Vagina (tissue), 2 donors: ENCODE data around the gene PRDM1.

ENCODE experiments used
- POLR2A ChIP-seq, 2 donors: fragments of 450-650 bp; IDR thresholded peaks; one replicate each; pipeline ENCODE4 v1.6.1; 2017; ENCODE audit warnings: antibody characterized with exemption in 2 of 2, mild to moderate bottlenecking in 2 of 2, moderate library complexity in 2 of 2
- POLR2AphosphoS5 ChIP-seq, 2 donors: sonication (generic); formaldehyde crosslinking; IDR thresholded peaks; one replicate each; pipeline ENCODE4 v1.9.0; 2017; ENCODE audit warnings: antibody characterized with exemption in 2 of 2, mild to moderate bottlenecking in 2 of 2, low read depth in 1 of 2; ENCODE audit not compliant: insufficient read depth in 1 of 2
- TF ChIP-seq, protein P1 (sequence below), 3 experiments: fragments of 450-650 bp in 2 of 3; fragments of 200-600 bp in 1 of 3; sonication (generic) in 1 of 3; IDR thresholded peaks; one replicate each; pipeline ENCODE4 v1.5.1; 2017 to 2019; ENCODE audit warnings: antibody characterized with exemption in 3 of 3, mild to moderate bottlenecking in 2 of 3, moderate library complexity in 2 of 3

DNA sequence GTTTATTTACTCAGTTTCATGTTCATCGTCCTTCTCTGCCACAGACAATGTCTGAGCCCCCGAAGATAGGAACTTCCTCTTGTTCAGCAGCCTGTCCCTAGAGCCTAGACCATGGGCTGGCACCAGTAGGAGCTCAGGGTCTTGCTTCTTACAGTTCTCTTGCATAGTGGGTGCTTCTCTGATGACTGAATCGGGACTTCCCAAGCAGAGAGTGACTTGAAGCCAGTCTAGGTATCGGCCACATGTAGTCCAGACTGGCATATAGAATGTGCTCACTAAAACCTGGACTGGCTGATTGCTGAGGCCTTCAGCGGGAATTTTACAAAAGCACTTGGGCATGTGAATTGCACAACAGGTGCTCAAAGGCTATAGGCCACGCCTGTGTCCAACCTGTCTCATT lies 52.0 kb downstream of the PRDM1 start:
- TF ChIP-seq POLR2A (IDR thresholded peaks at IDR 0.05): no peak
- TF ChIP-seq, protein P1, sequence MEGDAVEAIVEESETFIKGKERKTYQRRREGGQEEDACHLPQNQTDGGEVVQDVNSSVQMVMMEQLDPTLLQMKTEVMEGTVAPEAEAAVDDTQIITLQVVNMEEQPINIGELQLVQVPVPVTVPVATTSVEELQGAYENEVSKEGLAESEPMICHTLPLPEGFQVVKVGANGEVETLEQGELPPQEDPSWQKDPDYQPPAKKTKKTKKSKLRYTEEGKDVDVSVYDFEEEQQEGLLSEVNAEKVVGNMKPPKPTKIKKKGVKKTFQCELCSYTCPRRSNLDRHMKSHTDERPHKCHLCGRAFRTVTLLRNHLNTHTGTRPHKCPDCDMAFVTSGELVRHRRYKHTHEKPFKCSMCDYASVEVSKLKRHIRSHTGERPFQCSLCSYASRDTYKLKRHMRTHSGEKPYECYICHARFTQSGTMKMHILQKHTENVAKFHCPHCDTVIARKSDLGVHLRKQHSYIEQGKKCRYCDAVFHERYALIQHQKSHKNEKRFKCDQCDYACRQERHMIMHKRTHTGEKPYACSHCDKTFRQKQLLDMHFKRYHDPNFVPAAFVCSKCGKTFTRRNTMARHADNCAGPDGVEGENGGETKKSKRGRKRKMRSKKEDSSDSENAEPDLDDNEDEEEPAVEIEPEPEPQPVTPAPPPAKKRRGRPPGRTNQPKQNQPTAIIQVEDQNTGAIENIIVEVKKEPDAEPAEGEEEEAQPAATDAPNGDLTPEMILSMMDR (IDR thresholded peaks at IDR 0.05): no peak
- TF ChIP-seq POLR2AphosphoS5 (IDR thresholded peaks at IDR 0.05; ENCODE audit: insufficient read depth in 1 of 2, low read depth in 1 of 2): no peak
